ENCODE data around the gene PSME3.
"Not testable (repeated sequence)": the region's sequence is repeated elsewhere in the genome, so short reads cannot be mapped to it uniquely, and the experiment has no call there.

The PSME3 gene

DNA sequence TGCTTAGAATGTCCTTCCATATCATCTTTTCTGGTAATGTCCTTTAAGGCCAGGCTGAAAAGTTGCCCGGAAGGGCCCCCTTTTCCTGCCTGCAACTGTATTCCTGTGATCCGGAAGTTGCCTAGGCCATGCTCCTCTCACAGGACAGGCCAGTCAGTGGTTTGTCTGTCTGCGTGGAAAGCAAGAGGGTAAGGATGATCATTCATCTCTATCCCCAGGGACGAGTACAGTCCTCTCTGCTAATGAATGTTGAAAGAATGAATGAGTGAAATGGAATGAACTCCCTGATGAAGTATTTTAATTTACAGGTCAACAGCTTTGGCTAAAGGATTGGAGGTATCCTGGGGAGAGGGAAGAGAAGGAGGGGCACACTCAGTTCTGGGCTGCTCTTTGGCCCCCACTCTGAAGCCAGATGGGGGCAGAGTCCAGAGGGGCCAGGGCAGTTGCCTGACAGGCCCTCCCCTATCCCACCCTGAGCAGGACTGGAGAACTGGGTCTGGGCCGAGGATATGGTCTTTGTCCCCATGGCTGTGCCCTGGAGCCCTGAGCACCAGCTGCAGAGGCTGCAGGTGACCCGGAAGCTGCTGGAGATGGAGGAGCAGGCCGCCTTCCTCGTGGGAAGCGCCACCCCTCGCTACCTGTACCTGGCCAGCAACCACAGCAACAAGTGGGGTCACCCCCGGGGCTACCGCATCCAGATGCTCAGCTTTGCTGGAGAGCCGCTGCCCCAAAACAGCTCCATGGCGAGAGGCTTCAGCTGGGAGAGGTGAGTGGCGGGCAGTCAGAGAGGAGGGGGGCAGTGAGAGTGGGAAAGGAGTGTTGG lies 21.0 kb downstream of the PSME3 start:
- in situ Hi-C loops (cut with MboI; ENCODE audit: low sequenced_read_pairs, unreplicated experiment), result no loop called here
- DNase-seq (ENCODE audit: low spot score), result no peak
- TF ChIP-seq, protein P1, sequence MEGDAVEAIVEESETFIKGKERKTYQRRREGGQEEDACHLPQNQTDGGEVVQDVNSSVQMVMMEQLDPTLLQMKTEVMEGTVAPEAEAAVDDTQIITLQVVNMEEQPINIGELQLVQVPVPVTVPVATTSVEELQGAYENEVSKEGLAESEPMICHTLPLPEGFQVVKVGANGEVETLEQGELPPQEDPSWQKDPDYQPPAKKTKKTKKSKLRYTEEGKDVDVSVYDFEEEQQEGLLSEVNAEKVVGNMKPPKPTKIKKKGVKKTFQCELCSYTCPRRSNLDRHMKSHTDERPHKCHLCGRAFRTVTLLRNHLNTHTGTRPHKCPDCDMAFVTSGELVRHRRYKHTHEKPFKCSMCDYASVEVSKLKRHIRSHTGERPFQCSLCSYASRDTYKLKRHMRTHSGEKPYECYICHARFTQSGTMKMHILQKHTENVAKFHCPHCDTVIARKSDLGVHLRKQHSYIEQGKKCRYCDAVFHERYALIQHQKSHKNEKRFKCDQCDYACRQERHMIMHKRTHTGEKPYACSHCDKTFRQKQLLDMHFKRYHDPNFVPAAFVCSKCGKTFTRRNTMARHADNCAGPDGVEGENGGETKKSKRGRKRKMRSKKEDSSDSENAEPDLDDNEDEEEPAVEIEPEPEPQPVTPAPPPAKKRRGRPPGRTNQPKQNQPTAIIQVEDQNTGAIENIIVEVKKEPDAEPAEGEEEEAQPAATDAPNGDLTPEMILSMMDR (IDR thresholded peaks at IDR 0.05; ENCODE audit: borderline replicate concordance, control extremely low read depth, extremely low read depth, insufficient read depth, missing control alignments), result no peak

DNA sequence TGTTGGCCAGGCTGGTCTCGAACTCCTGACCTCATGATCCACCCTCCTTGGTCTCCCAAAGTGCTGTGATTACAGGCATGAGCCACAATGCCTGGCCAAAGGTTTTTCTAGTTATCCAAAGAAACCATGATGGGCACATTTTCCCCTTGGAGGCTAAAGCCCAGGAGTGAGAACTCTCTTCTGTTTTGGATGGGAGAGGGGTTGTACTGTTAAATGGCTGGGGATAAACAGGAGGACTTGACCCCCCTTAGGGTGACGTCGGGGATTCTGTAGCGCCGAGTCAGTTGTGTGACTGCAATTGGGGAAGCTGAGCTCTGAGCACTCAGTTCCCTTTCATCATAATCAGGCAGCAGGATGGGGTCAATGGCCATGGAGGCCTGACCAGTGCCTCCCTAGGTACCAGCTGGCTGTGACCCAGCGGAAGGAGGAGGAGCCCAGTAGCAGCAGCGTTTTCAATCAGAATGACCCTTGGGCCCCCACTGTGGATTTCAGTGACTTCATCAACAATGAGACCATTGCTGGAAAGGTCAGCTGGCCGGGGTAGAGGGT lies 21.9 kb downstream of the PSME3 start:
- TF ChIP-seq, protein P1 (IDR thresholded peaks at IDR 0.05; ENCODE audit: borderline replicate concordance, control extremely low read depth, extremely low read depth, insufficient read depth, missing control alignments), result no peak
- DNase-seq (ENCODE audit: low spot score), result no peak
- in situ Hi-C loops (cut with MboI; ENCODE audit: low sequenced_read_pairs, unreplicated experiment), result no loop called here

DNA sequence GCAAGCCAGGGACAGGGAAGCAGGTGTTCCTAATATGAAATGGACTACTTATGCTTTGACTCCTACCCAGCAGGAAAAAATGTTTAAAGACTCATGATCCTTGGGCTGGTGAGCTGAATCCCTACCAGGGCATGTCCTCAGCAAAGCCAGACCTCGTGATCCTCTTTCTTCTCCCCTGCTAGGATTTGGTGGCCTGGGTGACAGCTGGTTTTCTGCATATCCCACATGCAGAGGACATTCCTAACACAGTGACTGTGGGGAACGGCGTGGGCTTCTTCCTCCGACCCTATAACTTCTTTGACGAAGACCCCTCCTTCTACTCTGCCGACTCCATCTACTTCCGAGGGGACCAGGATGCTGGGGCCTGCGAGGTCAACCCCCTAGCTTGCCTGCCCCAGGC lies 22.9 kb downstream of the PSME3 start:
- DNase-seq (ENCODE audit: low spot score); in situ Hi-C loops (cut with MboI; ENCODE audit: low sequenced_read_pairs, unreplicated experiment): not testable (repeated sequence)

GRCh38 chr17:42856516-42856915 lies 23.3 kb downstream of the PSME3 start:
- DNase-seq (ENCODE audit: low spot score); in situ Hi-C loops (cut with MboI; ENCODE audit: low sequenced_read_pairs, unreplicated experiment): not testable (repeated sequence)

DNA sequence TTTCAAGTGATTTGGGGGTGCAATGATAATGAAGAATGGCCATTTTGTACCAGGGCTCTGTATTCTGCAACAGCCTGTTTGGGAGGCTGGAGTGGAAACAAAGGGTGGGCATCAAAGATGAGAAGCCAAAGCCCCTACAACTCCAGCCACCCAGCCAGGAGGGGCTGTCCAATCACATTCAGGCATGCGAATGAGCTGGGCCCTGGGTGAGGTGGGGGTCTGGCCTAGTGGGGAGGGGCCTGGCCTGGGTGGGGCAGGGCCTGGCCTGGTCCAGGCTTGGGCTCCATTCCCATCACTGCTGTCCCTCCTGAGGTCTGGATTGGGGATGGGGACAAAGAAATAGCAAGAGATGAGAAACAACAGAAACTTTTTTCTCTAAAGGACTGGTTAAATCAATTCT lies 24.2 kb downstream of the PSME3 start:
- in situ Hi-C loops (cut with MboI; ENCODE audit: low sequenced_read_pairs, unreplicated experiment), result no loop called here
- TF ChIP-seq, protein P1 (IDR thresholded peaks at IDR 0.05; ENCODE audit: borderline replicate concordance, control extremely low read depth, extremely low read depth, insufficient read depth, missing control alignments), result no peak
- DNase-seq (ENCODE audit: low spot score), result no peak

DNA sequence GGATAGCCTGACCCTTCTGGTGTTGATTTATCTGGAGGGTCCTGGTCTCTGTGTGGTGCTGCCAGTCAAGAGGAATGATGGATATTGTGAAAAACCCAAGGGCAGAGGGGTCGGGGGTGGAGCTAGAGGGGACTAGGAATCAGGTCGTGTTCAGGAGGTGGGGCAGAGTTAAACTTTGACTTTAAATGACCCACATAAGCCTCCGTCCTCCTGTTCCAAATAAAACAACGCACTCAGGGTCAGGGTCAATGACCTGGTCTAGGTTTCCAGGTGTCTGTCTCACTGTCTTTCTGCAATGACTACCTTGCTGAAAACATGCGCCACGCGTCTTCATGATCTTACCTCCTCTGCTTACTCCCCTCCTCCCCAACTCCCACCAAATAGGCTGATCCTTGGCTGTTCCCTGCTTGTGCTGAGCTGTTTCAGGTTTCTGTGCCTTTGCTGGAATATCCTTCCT lies 32.5 kb downstream of the PSME3 start:
- no peak for DNase-seq (ENCODE audit: low spot score)
- in situ Hi-C loops (cut with MboI; ENCODE audit: low sequenced_read_pairs, unreplicated experiment), result no loop called here
- TF ChIP-seq, protein P1 (IDR thresholded peaks at IDR 0.05; ENCODE audit: borderline replicate concordance, control extremely low read depth, extremely low read depth, insufficient read depth, missing control alignments), result no peak

- TF ChIP-seq, protein P1 (IDR thresholded peaks at IDR 0.05; ENCODE audit: borderline replicate concordance, control extremely low read depth, extremely low read depth, insufficient read depth, missing control alignments), result no peak
- in situ Hi-C loops (cut with MboI; ENCODE audit: low sequenced_read_pairs, unreplicated experiment), result no loop called here
- DNase-seq (ENCODE audit: low spot score), result no peak
Observed at GRCh38 chr17:42866216-42866615, 33.0 kb downstream of the PSME3 start.

Measured in GM13976 (cell line).